NCI-H1048 (cell line): ENCODE results near the gene KBTBD2.
"Not testable (repeated sequence)": the region's sequence is repeated elsewhere in the genome, so short reads cannot be mapped to it uniquely, and the experiment has no call there.

Source experiments
- DNase-seq: peaks from one replicate; lab custom pipeline; 2025; lab: John Stamatoyannopoulos, UW

Gene KBTBD2

GRCh38 chr7:32855837-32856775, 35.5 kb downstream of the KBTBD2 start:
- DNase-seq, result not testable (repeated sequence)

GRCh38 chr7:32850654-32851053, 40.9 kb downstream of the KBTBD2 start:
- DNase-seq, result not testable (repeated sequence)

GRCh38 chr7:32848655-32849054, 42.9 kb downstream of the KBTBD2 start:
- DNase-seq, result not testable (repeated sequence)

- DNase-seq, result peak; percentile 61
Measured at GRCh38 chr7:32846630-32847225, 44.8 kb downstream of the KBTBD2 start.

DNA sequence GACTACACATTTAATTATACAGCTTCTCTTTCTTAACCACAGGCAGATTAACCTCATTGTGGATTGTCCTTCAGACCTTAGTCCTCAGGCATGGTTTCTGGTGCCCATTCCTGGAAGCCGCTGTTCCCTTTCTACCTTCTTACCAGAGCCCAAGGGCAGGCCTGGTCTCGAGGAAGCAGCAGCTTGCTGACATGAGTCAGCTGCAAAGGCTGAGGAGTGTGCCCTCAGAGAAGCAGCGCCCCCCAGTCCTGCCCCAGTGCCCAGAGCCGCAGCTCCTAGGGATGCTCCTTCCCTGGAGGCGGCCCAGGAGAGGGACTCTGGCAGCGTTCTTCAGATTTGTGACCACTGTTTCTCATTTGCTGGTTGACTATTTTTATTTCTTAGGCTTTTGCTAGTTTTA, 46.8 kb downstream of the KBTBD2 start:
- DNase-seq, result not testable (repeated sequence)

GRCh38 chr7:32843763-32844162, 47.8 kb downstream of the KBTBD2 start:
- not testable (repeated sequence) for DNase-seq

GRCh38 chr7:32839846-32840245, 51.7 kb downstream of the KBTBD2 start:
- not testable (repeated sequence) for DNase-seq

GRCh38 chr7:32828996-32829752, 62.4 kb downstream of the KBTBD2 start:
- not testable (repeated sequence) for DNase-seq
